Measurements from ENCODE around the gene ITPR2. TPM values are rescaled to one million over a fixed set of nuclear protein-coding genes. Genes with fewer than 3 reads are reported as not detected.

Gene ITPR2
- total and polyA plus RNA-seq, 2 of the 13 experiments (the other 11 are each of a cell fraction or from before 2014, with no cell fraction given), result 31.9 to 81.9 TPM

DNA sequence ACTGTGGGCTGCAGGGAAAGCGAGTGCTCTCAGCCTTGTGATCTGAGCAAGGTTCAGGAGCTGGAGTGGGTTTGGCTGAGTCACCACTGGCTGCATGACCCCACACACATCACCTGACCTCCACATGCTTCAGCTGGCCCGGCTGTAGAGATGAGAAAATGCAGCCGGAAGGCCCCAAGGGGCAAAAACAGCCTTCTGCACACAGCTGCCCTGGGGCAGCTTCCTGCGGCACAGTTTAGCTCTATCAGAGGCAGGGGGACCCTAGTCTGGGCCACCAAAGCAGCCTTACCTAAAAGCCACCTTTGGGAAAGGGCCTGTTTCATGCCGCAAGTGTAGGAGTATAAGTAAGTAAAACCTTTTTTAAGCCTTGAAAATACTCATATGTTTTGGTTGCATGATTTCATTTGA is 514.3 kb downstream of the ITPR2 start (continued):
- TF ChIP-seq, protein P1, sequence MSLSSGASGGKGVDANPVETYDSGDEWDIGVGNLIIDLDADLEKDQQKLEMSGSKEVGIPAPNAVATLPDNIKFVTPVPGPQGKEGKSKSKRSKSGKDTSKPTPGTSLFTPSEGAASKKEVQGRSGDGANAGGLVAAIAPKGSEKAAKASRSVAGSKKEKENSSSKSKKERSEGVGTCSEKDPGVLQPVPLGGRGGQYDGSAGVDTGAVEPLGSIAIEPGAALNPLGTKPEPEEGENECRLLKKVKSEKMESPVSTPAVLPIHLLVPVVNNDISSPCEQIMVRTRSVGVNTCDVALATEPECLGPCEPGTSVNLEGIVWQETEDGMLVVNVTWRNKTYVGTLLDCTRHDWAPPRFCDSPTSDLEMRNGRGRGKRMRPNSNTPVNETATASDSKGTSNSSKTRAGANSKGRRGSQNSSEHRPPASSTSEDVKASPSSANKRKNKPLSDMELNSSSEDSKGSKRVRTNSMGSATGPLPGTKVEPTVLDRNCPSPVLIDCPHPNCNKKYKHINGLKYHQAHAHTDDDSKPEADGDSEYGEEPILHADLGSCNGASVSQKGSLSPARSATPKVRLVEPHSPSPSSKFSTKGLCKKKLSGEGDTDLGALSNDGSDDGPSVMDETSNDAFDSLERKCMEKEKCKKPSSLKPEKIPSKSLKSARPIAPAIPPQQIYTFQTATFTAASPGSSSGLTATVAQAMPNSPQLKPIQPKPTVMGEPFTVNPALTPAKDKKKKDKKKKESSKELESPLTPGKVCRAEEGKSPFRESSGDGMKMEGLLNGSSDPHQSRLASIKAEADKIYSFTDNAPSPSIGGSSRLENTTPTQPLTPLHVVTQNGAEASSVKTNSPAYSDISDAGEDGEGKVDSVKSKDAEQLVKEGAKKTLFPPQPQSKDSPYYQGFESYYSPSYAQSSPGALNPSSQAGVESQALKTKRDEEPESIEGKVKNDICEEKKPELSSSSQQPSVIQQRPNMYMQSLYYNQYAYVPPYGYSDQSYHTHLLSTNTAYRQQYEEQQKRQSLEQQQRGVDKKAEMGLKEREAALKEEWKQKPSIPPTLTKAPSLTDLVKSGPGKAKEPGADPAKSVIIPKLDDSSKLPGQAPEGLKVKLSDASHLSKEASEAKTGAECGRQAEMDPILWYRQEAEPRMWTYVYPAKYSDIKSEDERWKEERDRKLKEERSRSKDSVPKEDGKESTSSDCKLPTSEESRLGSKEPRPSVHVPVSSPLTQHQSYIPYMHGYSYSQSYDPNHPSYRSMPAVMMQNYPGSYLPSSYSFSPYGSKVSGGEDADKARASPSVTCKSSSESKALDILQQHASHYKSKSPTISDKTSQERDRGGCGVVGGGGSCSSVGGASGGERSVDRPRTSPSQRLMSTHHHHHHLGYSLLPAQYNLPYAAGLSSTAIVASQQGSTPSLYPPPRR (CRISPR knock-in tag; IDR thresholded peaks at IDR 0.05; ENCODE audit: borderline replicate concordance), result peak; percentile 62; the same call in 1 of the 2 replicates
- TF ChIP-seq ZNF317 (CRISPR knock-in tag; IDR thresholded peaks at IDR 0.05) (no peak), AHR (CRISPR knock-in tag; IDR thresholded peaks at IDR 0.05) (no peak), PRMT3 (CRISPR knock-in tag; IDR thresholded peaks at IDR 0.05; ENCODE audit: borderline replicate concordance, low read depth) (no peak), GABPA (IDR thresholded peaks at IDR 0.05; ENCODE audit: low read depth, low read length) (no peak), GABPA (CRISPR knock-in tag; IDR thresholded peaks at IDR 0.05; ENCODE audit: low read depth) (no peak; the same call in 1 of the 2 replicates), STAG1 (CRISPR knock-in tag; IDR thresholded peaks at IDR 0.05) (no peak), ZNF180 (CRISPR knock-in tag; IDR thresholded peaks at IDR 0.05; ENCODE audit: borderline replicate concordance, low read depth) (no peak), SALL1 (CRISPR knock-in tag; IDR thresholded peaks at IDR 0.05) (peak; percentile 83), ZNF367 (CRISPR knock-in tag; IDR thresholded peaks at IDR 0.05; ENCODE audit: borderline replicate concordance) (no peak), SRSF1 (optimal IDR thresholded peaks at IDR 0.05; ENCODE audit: low read depth, low read length) (no peak), ISX (CRISPR knock-in tag; conservative IDR thresholded peaks at IDR 0.05) (no peak)
- TF ChIP-seq, protein P2, sequence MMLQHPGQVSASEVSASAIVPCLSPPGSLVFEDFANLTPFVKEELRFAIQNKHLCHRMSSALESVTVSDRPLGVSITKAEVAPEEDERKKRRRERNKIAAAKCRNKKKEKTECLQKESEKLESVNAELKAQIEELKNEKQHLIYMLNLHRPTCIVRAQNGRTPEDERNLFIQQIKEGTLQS (CRISPR knock-in tag; IDR thresholded peaks at IDR 0.05), result peak; percentile 82
- TF ChIP-seq, protein P3, sequence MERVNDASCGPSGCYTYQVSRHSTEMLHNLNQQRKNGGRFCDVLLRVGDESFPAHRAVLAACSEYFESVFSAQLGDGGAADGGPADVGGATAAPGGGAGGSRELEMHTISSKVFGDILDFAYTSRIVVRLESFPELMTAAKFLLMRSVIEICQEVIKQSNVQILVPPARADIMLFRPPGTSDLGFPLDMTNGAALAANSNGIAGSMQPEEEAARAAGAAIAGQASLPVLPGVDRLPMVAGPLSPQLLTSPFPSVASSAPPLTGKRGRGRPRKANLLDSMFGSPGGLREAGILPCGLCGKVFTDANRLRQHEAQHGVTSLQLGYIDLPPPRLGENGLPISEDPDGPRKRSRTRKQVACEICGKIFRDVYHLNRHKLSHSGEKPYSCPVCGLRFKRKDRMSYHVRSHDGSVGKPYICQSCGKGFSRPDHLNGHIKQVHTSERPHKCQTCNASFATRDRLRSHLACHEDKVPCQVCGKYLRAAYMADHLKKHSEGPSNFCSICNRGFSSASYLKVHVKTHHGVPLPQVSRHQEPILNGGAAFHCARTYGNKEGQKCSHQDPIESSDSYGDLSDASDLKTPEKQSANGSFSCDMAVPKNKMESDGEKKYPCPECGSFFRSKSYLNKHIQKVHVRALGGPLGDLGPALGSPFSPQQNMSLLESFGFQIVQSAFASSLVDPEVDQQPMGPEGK (CRISPR knock-in tag; IDR thresholded peaks at IDR 0.05), result 0 out of 2 replicates have a peak, but pooled peaks have one; percentile 29
- TF ChIP-seq, protein P4, sequence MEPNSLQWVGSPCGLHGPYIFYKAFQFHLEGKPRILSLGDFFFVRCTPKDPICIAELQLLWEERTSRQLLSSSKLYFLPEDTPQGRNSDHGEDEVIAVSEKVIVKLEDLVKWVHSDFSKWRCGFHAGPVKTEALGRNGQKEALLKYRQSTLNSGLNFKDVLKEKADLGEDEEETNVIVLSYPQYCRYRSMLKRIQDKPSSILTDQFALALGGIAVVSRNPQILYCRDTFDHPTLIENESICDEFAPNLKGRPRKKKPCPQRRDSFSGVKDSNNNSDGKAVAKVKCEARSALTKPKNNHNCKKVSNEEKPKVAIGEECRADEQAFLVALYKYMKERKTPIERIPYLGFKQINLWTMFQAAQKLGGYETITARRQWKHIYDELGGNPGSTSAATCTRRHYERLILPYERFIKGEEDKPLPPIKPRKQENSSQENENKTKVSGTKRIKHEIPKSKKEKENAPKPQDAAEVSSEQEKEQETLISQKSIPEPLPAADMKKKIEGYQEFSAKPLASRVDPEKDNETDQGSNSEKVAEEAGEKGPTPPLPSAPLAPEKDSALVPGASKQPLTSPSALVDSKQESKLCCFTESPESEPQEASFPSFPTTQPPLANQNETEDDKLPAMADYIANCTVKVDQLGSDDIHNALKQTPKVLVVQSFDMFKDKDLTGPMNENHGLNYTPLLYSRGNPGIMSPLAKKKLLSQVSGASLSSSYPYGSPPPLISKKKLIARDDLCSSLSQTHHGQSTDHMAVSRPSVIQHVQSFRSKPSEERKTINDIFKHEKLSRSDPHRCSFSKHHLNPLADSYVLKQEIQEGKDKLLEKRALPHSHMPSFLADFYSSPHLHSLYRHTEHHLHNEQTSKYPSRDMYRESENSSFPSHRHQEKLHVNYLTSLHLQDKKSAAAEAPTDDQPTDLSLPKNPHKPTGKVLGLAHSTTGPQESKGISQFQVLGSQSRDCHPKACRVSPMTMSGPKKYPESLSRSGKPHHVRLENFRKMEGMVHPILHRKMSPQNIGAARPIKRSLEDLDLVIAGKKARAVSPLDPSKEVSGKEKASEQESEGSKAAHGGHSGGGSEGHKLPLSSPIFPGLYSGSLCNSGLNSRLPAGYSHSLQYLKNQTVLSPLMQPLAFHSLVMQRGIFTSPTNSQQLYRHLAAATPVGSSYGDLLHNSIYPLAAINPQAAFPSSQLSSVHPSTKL (CRISPR knock-in tag; IDR thresholded peaks at IDR 0.05), result peak; percentile 84
- TF ChIP-seq, protein P5, sequence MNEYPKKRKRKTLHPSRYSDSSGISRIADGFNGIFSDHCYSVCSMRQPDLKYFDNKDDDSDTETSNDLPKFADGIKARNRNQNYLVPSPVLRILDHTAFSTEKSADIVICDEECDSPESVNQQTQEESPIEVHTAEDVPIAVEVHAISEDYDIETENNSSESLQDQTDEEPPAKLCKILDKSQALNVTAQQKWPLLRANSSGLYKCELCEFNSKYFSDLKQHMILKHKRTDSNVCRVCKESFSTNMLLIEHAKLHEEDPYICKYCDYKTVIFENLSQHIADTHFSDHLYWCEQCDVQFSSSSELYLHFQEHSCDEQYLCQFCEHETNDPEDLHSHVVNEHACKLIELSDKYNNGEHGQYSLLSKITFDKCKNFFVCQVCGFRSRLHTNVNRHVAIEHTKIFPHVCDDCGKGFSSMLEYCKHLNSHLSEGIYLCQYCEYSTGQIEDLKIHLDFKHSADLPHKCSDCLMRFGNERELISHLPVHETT (CRISPR knock-in tag; conservative IDR thresholded peaks at IDR 0.05), result no peak
- TF ChIP-seq, protein P6, sequence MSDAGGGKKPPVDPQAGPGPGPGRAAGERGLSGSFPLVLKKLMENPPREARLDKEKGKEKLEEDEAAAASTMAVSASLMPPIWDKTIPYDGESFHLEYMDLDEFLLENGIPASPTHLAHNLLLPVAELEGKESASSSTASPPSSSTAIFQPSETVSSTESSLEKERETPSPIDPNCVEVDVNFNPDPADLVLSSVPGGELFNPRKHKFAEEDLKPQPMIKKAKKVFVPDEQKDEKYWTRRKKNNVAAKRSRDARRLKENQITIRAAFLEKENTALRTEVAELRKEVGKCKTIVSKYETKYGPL (CRISPR knock-in tag; IDR thresholded peaks at IDR 0.05), result no peak
